Fibroblast of the aortic adventitia (primary cell): ENCODE results near the gene CYTH2. TPM values are rescaled to one million over a fixed set of nuclear protein-coding genes. Genes with fewer than 3 reads are reported as not detected.
"Not testable (repeated sequence)": the region's sequence is repeated elsewhere in the genome, so short reads cannot be mapped to it uniquely, and the experiment has no call there.

Experiments
- DNase-seq: peaks from one replicate; pipeline ENCODE4 v3.0.0-alpha.2; 2010; ENCODE audit warnings: low read depth
- H3K4me3 ChIP-seq: 2 replicates; pipeline ENCODE4 v1.5.1; 2011; ENCODE audit warnings: low read depth, mild to moderate bottlenecking, control low read depth, low read length, moderate library complexity
- CTCF ChIP-seq: IDR thresholded peaks from 2 replicates; pipeline ENCODE4 v1.5.1; 2011; ENCODE audit warnings: mild to moderate bottlenecking, low read length, control low read depth, inconsistent platforms; ENCODE audit not compliant: insufficient read depth
- total RNA-seq: library from RNA; depleted of rRNA; stranded (reverse); fragments of >200 nt; gene quantifications from 2 replicates; pipeline ENCODE4 v1.2.3, GENCODE V29; 2012; ENCODE audit warnings: low replicate concordance

Gene CYTH2
- total RNA-seq, 1 donor = 51.3 TPM

GRCh38 chr19:48512504-48513288, 43.5 kb downstream of the CYTH2 start:
- TF ChIP-seq CTCF = no peak
- H3K4me3 ChIP-seq = no peak overlapping the region
- no peak for DNase-seq

DNA sequence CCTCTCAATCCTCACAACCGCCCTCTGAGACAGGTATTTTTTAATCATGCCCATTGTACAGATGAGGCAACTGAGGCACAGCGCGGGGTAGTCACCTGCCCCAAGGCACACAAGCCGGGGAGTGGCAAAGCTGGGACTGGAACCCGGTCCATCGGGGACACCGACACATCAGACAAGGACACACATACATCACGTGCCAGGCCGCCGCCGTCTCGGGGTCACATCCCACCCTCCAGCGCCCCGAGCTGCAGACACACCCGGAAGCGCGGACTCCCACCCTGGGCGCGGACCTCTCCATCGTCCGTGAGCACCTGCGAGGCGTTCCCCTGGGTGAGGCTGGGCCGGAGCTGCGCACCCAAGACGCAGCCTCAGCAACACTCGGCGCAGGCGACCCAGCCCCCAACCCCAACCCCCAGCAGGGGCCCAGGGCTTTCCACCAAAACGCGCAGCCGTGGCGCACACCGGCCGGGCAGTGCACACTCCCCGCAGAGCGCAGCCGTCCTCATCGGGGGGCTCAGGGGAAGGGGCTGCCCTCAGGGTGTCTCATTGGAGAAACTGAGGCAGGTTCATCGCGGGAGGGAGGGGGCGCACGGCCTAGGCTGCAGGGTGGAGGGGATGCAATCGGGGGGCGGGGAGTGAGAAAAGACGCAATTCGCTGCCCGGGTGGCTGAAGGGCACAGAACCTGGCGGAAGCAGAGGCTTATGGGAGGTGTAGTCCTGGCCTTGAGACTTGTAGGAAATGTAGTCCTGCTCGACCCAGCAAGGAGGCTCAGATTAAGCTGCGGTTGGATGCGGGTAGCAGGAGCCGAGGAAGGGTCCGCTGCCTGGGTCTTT, 44.3 kb downstream of the CYTH2 start:
- peak overlapping the region; percentile 68 for H3K4me3 ChIP-seq
- no peak for TF ChIP-seq CTCF
- DNase-seq = peak; percentile 63

DNA sequence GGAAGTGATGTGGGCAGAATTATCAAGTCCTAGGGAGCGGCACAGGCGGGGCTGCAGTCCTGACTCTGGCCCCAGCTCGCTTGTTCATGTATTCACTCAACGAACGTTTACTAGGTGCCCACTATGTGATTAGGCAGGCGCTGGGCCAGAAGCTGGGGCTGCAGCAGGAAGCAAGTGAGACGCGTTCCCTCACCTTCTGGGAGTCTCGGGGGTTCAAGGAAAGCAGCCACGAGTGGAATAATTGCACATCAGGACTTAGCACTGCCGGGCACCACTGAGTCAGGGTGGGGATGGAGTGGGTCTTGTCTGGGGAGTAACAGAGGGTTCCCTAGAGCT, 44.9 kb downstream of the CYTH2 start:
- no peak overlapping the region for H3K4me3 ChIP-seq
- DNase-seq = no peak
- TF ChIP-seq CTCF = no peak

- no peak for DNase-seq
- H3K4me3 ChIP-seq = no peak overlapping the region
- TF ChIP-seq CTCF = no peak
Measured at GRCh38 chr19:48516536-48516935, 47.4 kb downstream of the CYTH2 start.

DNA sequence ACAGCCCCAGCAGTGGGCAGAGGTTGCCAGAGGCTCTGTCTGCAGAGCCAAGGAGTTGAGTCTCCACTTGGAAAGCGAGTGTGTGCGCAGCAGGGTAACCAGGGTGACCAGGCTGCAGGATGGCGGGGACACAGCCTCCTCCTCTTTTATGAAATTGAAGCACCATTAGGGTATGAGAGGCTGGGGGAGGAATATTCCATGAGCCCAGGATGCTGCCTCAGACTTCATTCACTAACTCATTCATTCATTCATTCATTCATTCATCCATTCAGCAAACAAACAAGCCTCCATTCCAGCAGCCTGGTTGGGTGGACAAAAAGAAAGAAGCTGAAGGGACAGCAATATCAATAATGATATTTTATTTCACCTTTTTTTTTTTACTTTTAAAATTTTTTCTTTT, 49.0 kb downstream of the CYTH2 start:
- TF ChIP-seq CTCF = no peak
- H3K4me3 ChIP-seq = no peak overlapping the region
- DNase-seq = no peak

DNA sequence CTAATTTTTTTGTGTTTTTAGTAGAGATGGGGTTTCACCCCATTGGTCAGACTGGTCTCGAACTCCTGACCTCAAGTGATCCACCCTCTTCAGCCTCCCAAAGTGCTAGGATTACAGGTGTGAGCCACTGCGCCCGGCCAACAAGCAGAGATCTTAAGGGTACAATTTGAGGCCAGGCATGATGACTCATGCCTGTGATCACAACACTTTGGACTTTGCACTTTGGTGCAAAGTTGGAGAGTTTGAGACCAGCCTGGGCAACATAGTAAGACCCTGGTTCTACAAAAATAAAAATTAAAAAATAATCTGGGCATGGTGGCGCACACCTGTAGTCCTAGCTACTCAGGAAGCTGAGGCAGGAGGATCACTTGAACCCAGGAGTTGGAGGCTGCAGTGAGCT, 50.3 kb downstream of the CYTH2 start:
- not testable (repeated sequence) for DNase-seq

DNA sequence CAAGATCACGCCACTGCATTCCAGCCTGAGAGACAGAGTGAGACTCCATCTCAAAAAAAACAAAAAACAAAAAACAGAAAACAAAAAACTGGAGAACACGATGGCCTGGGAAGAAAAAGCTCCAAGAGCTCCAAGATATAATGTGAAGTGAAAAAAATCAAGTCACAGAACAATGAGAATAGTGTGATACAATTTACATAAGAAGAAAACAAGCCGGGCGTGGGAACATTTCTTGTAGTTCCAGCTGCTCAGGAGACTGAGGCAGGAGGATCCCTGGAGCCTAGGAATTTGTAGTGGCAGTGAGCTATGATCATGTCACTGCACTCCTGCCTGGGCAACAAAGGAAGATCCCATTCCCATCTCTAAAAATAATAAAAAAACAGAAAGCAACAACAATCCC, 51.0 kb downstream of the CYTH2 start:
- no peak for DNase-seq
- TF ChIP-seq CTCF = no peak
- no peak overlapping the region for H3K4me3 ChIP-seq

More for the DNA sequence above, 50.3 kb downstream of the CYTH2 start:
- H3K4me3 ChIP-seq = not testable (repeated sequence)
